OCI-LY1 (cell line): ENCODE results near the gene SIX4.

Experiments
- H2AFZ ChIP-seq: fragments of 200-600 bp; sonication (generic), shearing (Covaris generic); 2 replicates; pipeline ENCODE4 v1.6.0; 2014; ENCODE audit warnings: antibody characterized with exemption, mild to moderate bottlenecking, low read length
- H3F3A ChIP-seq: fragments of 200-600 bp; sonication (generic), shearing (Covaris generic); 2 replicates; pipeline ENCODE4 v1.6.0; 2014; ENCODE audit warnings: mild to moderate bottlenecking, antibody characterized with exemption, low read length, moderate library complexity; ENCODE audit not compliant: insufficient read depth
- H3K27ac ChIP-seq: fragments of 200-600 bp; sonication (generic); 2 replicates; pipeline ENCODE4 v1.5.1; 2014; ENCODE audit warnings: low read length, mixed run types, mild to moderate bottlenecking, low read depth; ENCODE audit not compliant: poor library complexity, severe bottlenecking
- H3K27me3 ChIP-seq: fragments of 200-600 bp; sonication (generic); 2 replicates; pipeline ENCODE4 v1.6.0; 2014; ENCODE audit warnings: antibody characterized with exemption, mild to moderate bottlenecking, low read length, moderate library complexity; ENCODE audit not compliant: insufficient read depth
- H3K36me3 ChIP-seq: fragments of 200-600 bp; sonication (generic); 2 replicates; pipeline ENCODE4 v1.6.1; 2014; ENCODE audit warnings: mild to moderate bottlenecking, antibody characterized with exemption, low read length, moderate library complexity, mixed read lengths; ENCODE audit not compliant: insufficient read depth
- H3K4me1 ChIP-seq: fragments of 200-600 bp; sonication (generic); 2 replicates; pipeline ENCODE4 v1.5.1; 2014; ENCODE audit warnings: mild to moderate bottlenecking, low read length, moderate library complexity; ENCODE audit not compliant: insufficient read depth, severe bottlenecking
- H3K4me2 ChIP-seq: fragments of 200-600 bp; sonication (generic), shearing (Covaris generic); 2 replicates; pipeline ENCODE4 v1.6.1; 2014; ENCODE audit warnings: low read length
- H3K4me3 ChIP-seq: fragments of 200-600 bp; sonication (generic); 2 replicates; pipeline ENCODE4 v1.5.1; 2014; ENCODE audit warnings: low read length, low read depth, mild to moderate bottlenecking, mixed read lengths; ENCODE audit not compliant: poor library complexity, severe bottlenecking
- H3K79me2 ChIP-seq: fragments of 200-600 bp; shearing (Covaris generic); 2 replicates; pipeline ENCODE4 v1.6.1; 2016; ENCODE audit warnings: mixed run types, low read length, mixed read lengths; ENCODE audit not compliant: insufficient read depth
- H3K9ac ChIP-seq: fragments of 200-600 bp; sonication (generic), shearing (Covaris generic); 2 replicates; pipeline ENCODE4 v1.6.1; 2014; ENCODE audit warnings: mild to moderate bottlenecking, low read length, mixed read lengths
- H3K9me2 ChIP-seq: fragments of 200-600 bp; sonication (generic), shearing (Covaris generic); 2 replicates; pipeline ENCODE4 v1.6.1; 2014; ENCODE audit warnings: low read depth, mild to moderate bottlenecking, low read length, mixed read lengths
- H3K9me3 ChIP-seq: fragments of 200-600 bp; shearing (Covaris generic); 2 replicates; pipeline ENCODE4 v1.6.1; 2014; ENCODE audit warnings: low read length, mixed read lengths
- H4K20me1 ChIP-seq: fragments of 200-600 bp; sonication (generic), shearing (Covaris generic); 2 replicates; pipeline ENCODE4 v1.6.0; 2016; ENCODE audit warnings: mild to moderate bottlenecking, low read length; ENCODE audit not compliant: insufficient read depth
- CTCF ChIP-seq: fragments of 200-600 bp; sonication (generic), shearing (Covaris generic); IDR thresholded peaks from 2 replicates; pipeline ENCODE4 v1.5.1; 2017; ENCODE audit warnings: mild to moderate bottlenecking, antibody characterized with exemption, low read length, moderate library complexity, mixed read lengths
- EZH2 ChIP-seq: fragments of 200-600 bp; sonication (generic), shearing (Covaris generic); IDR thresholded peaks from 2 replicates; pipeline ENCODE4 v1.8.0; 2017; ENCODE audit warnings: borderline replicate concordance, mixed run types, mild to moderate bottlenecking, antibody characterized with exemption, low read length, moderate library complexity, mixed read lengths

Gene SIX4

GRCh38 chr14:60736494-60736893 lies 12.3 kb upstream of the SIX4 start:
- Histone ChIP-seq H2AFZ (no peak overlapping the region), H3K4me1 (peaks cover 21% of the 10 kb centered on the region), H3K27ac (no peak overlapping the region), H3K9ac (no peak overlapping the region), H3K79me2 (peaks cover 49% of the 10 kb centered on the region), H3K9me3 (no peaks in the 10 kb centered on the region), H3F3A (no peaks in the 10 kb centered on the region), H3K9me2 (no peaks in the 10 kb centered on the region), H3K27me3 (no peaks in the 10 kb centered on the region), H3K4me3 (peak overlapping the region; percentile 100), H4K20me1 (no peaks in the 10 kb centered on the region), H3K36me3 (no peaks in the 10 kb centered on the region), H3K4me2 (peak overlapping the region; percentile 80)
- TF ChIP-seq CTCF (no peak), EZH2 (no peak)

DNA sequence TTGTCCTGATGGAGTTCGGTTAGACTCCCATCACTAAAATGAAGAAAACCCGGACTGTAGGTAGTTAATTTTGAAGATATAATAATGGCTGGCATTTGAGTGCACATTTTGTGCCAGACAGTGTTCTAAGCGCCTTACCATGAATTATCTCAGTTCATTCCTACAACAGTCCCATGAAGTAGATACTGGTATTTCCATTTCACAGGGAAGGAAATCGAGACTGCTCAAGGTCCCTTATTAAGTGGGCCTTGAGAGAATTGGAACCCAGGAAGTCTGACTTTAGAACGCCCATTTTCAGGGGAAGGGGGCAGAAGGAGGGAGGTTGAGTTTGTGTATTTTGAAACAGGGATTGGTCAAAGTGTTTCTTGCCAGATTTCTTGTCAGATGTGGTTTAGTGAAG lies 11.3 kb upstream of the SIX4 start:
- H4K20me1 ChIP-seq = no peaks in the 10 kb centered on the region
- no peaks in the 10 kb centered on the region for H3K9me3 ChIP-seq
- peaks cover 21% of the 10 kb centered on the region for H3K4me1 ChIP-seq
- H3K9ac ChIP-seq = peak overlapping the region; percentile 98
- peaks cover 43% of the 10 kb centered on the region for H3K79me2 ChIP-seq
- no peaks in the 10 kb centered on the region for H3K27me3 ChIP-seq
- H2AFZ ChIP-seq = no peak overlapping the region
- H3K27ac ChIP-seq = no peak overlapping the region
- no peaks in the 10 kb centered on the region for H3K36me3 ChIP-seq
- H3K9me2 ChIP-seq = no peaks in the 10 kb centered on the region
- TF ChIP-seq CTCF = no peak
- H3K4me2 ChIP-seq = peak overlapping the region; percentile 80
- H3F3A ChIP-seq = no peaks in the 10 kb centered on the region
- H3K4me3 ChIP-seq = peak overlapping the region; percentile 100

- Histone ChIP-seq H3F3A (no peaks in the 10 kb centered on the region), H3K79me2 (peaks cover 38% of the 10 kb centered on the region), H3K4me2 (peak within 1 kb of the TSS; percentile 80), H3K4me1 (peaks cover 21% of the 10 kb centered on the region), H3K4me3 (peak within 1 kb of the TSS; percentile 100), H3K27me3 (no peaks in the 10 kb centered on the region), H3K36me3 (no peaks in the 10 kb centered on the region), H4K20me1 (no peaks in the 10 kb centered on the region), H3K9me3 (no peaks in the 10 kb centered on the region), H2AFZ (peak within 1 kb of the TSS; percentile 92), H3K27ac (no peak within 1 kb of the TSS), H3K9ac (peak within 1 kb of the TSS; percentile 98), H3K9me2 (no peaks in the 10 kb centered on the region)
- TF ChIP-seq CTCF (no peak), EZH2 (no peak)
These were observed 10.5 kb upstream of the SIX4 start, which contains the start of gene MNAT1 for GRCh38 chr14:60734465-60735242. Gene MNAT1, plus strand, starts transcription at chr14:60734761. Its CDS starts 102 bp downstream, at chr14:60734863.
